ENCODE data around the gene KIF4A.

The KIF4A gene

GRCh38 chrX:70444326-70444945, 154.5 kb downstream of the KIF4A start, which contains the start of gene DLG3:
DLG3 (plus strand) TSS chrX:70444835; CDS start chrX:70445202, 367 bp downstream.
- no peak for DNase-seq

- DNase-seq, result no peak
These were observed 155.2 kb downstream of the KIF4A start for GRCh38 chrX:70444946-70445656.

- no peak for DNase-seq
These were observed 156.0 kb downstream of the KIF4A start for GRCh38 chrX:70445951-70446350.

- DNase-seq, result no peak
These were observed 156.8 kb downstream of the KIF4A start for GRCh38 chrX:70446380-70447350.

- DNase-seq, result no peak
These were observed 159.6 kb downstream of the KIF4A start for GRCh38 chrX:70449457-70449966.

- no peak for DNase-seq
These were observed 162.3 kb downstream of the KIF4A start for GRCh38 chrX:70452143-70452733.

- DNase-seq, result no peak
These were observed 163.2 kb downstream of the KIF4A start for GRCh38 chrX:70453024-70453618.

GRCh38 chrX:70454441-70455365, 164.8 kb downstream of the KIF4A start:
- peak; percentile 93 for DNase-seq

- no peak for DNase-seq
These were observed 165.7 kb downstream of the KIF4A start for GRCh38 chrX:70455366-70456202.

GRCh38 chrX:70456256-70456655, 166.4 kb downstream of the KIF4A start:
- no peak for DNase-seq

GRCh38 chrX:70461026-70461425, 171.1 kb downstream of the KIF4A start:
- no peak for DNase-seq

- no peak for DNase-seq
These were observed 174.1 kb downstream of the KIF4A start for GRCh38 chrX:70464051-70464450.

GRCh38 chrX:70466968-70467367, 177.1 kb downstream of the KIF4A start:
- DNase-seq, result no peak

GRCh38 chrX:70468709-70469108, 178.8 kb downstream of the KIF4A start:
- DNase-seq, result no peak

All from NCI-H2081 treated with DMSO at 0.1 percent for 48 hours (cell line).